Measurements from ENCODE around the gene CYP3A7.
"Not testable (repeated sequence)": the region's sequence is repeated elsewhere in the genome, so short reads cannot be mapped to it uniquely, and the experiment has no call there.

CYP3A7 gene

GRCh38 chr7:99698867-99699730, 35.9 kb downstream of the CYP3A7 start:
- not testable (repeated sequence) for DNase-seq

GRCh38 chr7:99694912-99695304, 40.1 kb downstream of the CYP3A7 start:
- no peak for DNase-seq

GRCh38 chr7:99694201-99694911, 40.6 kb downstream of the CYP3A7 start:
- DNase-seq: no peak

- DNase-seq: peak; percentile 0
Measured at GRCh38 chr7:99693427-99694200, 41.4 kb downstream of the CYP3A7 start.

- no peak for DNase-seq
Measured at GRCh38 chr7:99693100-99693426, 41.9 kb downstream of the CYP3A7 start.

GRCh38 chr7:99692563-99692962, 42.4 kb downstream of the CYP3A7 start:
- DNase-seq: not testable (repeated sequence)

- DNase-seq: not testable (repeated sequence)
Measured at GRCh38 chr7:99691658-99692057, 43.3 kb downstream of the CYP3A7 start.

- DNase-seq: not testable (repeated sequence)
Measured at GRCh38 chr7:99690918-99691317, 44.1 kb downstream of the CYP3A7 start.

- DNase-seq: not testable (repeated sequence)
Measured at GRCh38 chr7:99685871-99686608, 49.0 kb downstream of the CYP3A7 start.

GRCh38 chr7:99685129-99685758, 49.8 kb downstream of the CYP3A7 start:
- DNase-seq: no peak

- DNase-seq: no peak
Measured at GRCh38 chr7:99679400-99680191, 55.4 kb downstream of the CYP3A7 start, which contains the start of gene CYP3A5. TSS of gene CYP3A5 (minus strand) at chr7:99679996. CDS start at chr7:99679896, 100 bp downstream.

GRCh38 chr7:99679032-99679399, 56.0 kb downstream of the CYP3A7 start:
- no peak for DNase-seq

- no peak for DNase-seq
Measured at GRCh38 chr7:99677648-99678045, 57.3 kb downstream of the CYP3A7 start.

GRCh38 chr7:99677013-99677647, 57.9 kb downstream of the CYP3A7 start:
- no peak for DNase-seq

- no peak for DNase-seq
Measured at GRCh38 chr7:99674995-99675742, 59.8 kb downstream of the CYP3A7 start.

- DNase-seq: no peak
Measured at GRCh38 chr7:99672573-99672972, 62.4 kb downstream of the CYP3A7 start.

GRCh38 chr7:99669782-99670181, 65.2 kb downstream of the CYP3A7 start:
- no peak for DNase-seq

- no peak for DNase-seq
Measured at GRCh38 chr7:99668541-99668940, 66.5 kb downstream of the CYP3A7 start.

- no peak for DNase-seq
Measured at GRCh38 chr7:99667179-99667578, 67.8 kb downstream of the CYP3A7 start.

- DNase-seq: no peak
Measured at GRCh38 chr7:99666013-99666395, 69.0 kb downstream of the CYP3A7 start.
